HL-60 (cell line): ENCODE data around the gene FERMT3.

ENCODE experiments used
- POLR2AphosphoS5 ChIP-seq: IDR thresholded peaks from 2 replicates; pipeline ENCODE4 v1.6.1; 2012; ENCODE audit warnings: low read depth
- SPI1 ChIP-seq: IDR thresholded peaks from 2 replicates; pipeline ENCODE4 v1.6.1; 2012; ENCODE audit warnings: low read depth, mild to moderate bottlenecking, borderline replicate concordance
- TF ChIP-seq, protein P1 (sequence below): IDR thresholded peaks from one replicate; pipeline ENCODE4 v1.5.1; 2011; ENCODE audit warnings: low read length, control low read depth, inconsistent platforms; ENCODE audit not compliant: insufficient read depth
- TF ChIP-seq, protein P2 (sequence below): IDR thresholded peaks from 2 replicates; pipeline ENCODE4 v1.6.1; 2012; ENCODE audit warnings: low read depth; ENCODE audit not compliant: insufficient replicate concordance

DNA sequence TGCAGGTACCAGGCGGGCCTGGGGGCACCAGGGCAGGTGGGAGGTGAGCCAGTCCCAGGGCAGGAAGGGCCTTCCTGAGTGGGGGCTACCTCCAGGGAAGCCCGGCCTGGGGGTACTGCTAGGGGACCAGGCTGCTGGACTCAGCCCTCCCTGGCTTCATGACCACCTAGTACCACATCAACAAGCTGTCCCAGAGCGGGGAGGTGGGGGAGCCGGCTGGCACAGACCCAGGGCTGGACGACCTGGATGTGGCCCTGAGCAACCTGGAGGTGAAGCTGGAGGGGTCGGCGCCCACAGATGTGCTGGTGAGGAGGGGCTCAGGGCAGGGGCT is 12.8 kb downstream of the FERMT3 start:
- TF ChIP-seq POLR2AphosphoS5 = no peak
- TF ChIP-seq, protein P1, sequence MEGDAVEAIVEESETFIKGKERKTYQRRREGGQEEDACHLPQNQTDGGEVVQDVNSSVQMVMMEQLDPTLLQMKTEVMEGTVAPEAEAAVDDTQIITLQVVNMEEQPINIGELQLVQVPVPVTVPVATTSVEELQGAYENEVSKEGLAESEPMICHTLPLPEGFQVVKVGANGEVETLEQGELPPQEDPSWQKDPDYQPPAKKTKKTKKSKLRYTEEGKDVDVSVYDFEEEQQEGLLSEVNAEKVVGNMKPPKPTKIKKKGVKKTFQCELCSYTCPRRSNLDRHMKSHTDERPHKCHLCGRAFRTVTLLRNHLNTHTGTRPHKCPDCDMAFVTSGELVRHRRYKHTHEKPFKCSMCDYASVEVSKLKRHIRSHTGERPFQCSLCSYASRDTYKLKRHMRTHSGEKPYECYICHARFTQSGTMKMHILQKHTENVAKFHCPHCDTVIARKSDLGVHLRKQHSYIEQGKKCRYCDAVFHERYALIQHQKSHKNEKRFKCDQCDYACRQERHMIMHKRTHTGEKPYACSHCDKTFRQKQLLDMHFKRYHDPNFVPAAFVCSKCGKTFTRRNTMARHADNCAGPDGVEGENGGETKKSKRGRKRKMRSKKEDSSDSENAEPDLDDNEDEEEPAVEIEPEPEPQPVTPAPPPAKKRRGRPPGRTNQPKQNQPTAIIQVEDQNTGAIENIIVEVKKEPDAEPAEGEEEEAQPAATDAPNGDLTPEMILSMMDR = no peak
- TF ChIP-seq, protein P2, sequence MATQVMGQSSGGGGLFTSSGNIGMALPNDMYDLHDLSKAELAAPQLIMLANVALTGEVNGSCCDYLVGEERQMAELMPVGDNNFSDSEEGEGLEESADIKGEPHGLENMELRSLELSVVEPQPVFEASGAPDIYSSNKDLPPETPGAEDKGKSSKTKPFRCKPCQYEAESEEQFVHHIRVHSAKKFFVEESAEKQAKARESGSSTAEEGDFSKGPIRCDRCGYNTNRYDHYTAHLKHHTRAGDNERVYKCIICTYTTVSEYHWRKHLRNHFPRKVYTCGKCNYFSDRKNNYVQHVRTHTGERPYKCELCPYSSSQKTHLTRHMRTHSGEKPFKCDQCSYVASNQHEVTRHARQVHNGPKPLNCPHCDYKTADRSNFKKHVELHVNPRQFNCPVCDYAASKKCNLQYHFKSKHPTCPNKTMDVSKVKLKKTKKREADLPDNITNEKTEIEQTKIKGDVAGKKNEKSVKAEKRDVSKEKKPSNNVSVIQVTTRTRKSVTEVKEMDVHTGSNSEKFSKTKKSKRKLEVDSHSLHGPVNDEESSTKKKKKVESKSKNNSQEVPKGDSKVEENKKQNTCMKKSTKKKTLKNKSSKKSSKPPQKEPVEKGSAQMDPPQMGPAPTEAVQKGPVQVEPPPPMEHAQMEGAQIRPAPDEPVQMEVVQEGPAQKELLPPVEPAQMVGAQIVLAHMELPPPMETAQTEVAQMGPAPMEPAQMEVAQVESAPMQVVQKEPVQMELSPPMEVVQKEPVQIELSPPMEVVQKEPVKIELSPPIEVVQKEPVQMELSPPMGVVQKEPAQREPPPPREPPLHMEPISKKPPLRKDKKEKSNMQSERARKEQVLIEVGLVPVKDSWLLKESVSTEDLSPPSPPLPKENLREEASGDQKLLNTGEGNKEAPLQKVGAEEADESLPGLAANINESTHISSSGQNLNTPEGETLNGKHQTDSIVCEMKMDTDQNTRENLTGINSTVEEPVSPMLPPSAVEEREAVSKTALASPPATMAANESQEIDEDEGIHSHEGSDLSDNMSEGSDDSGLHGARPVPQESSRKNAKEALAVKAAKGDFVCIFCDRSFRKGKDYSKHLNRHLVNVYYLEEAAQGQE = no peak
- TF ChIP-seq SPI1 = no peak
